Ammon's horn (tissue), 1 donor: Measurements from ENCODE around the gene TTLL11.

Experiments
- DNase-seq: peaks from one replicate; pipeline ENCODE4 v3.0.0-alpha.2; 2016; ENCODE audit warnings: low spot score

Gene TTLL11

DNA sequence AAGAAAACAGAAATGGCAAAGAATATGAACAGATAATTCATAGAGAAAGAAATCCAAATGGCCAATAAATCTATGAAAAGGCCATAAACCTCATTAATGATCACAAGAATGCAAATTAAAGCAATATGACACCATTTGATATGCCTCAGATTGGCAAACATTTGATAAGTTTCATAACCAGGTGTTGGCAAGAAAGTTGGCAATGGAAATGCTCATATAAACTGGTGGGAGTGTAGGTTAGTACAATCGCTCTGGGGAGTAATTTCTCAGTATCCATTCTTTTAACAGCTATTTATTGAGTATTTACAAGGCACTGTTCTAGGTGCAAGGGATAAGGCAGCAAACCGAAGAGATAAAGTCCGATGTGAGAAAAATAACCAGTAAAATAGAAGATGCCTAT, 154.5 kb downstream of the TTLL11 start:
- DNase-seq = no peak

DNA sequence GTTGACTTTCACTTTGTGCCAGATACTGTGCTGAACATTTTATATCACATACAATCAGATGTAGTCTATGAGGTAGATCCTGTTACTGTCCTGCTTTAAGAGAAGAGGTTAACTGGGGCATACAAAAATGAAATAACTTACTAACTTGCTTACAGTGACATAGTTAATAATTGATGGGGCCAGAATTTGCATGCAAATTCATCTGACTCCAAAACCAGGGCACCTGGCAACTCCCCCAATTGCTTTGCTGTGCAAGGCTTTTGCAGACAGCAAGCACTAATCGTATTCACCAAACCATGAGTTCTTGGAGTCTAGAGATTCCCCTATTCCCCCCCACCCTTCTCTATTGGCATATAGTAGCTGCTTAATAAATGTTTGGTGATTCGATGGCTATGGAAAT, 155.9 kb downstream of the TTLL11 start:
- no peak for DNase-seq

DNA sequence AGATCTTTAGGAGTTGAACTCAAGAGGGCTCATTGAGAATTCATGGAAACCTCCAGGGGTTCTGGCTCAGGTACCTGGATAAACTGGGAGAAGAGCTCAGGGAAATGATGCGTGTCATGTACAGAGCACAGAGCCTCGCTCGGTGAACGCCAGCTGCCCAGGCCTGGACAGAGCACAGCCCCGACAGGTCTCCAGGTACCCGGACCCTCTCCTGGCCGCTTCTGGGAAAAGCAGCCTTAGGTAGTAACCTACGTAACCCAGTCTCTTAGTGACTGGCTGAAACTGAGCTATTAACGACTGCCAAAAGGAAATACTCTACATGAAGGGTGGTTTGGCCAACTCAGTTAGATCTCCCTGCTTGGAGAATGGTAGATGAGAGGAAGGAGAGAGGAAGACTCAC, 157.4 kb downstream of the TTLL11 start:
- DNase-seq = no peak

DNA sequence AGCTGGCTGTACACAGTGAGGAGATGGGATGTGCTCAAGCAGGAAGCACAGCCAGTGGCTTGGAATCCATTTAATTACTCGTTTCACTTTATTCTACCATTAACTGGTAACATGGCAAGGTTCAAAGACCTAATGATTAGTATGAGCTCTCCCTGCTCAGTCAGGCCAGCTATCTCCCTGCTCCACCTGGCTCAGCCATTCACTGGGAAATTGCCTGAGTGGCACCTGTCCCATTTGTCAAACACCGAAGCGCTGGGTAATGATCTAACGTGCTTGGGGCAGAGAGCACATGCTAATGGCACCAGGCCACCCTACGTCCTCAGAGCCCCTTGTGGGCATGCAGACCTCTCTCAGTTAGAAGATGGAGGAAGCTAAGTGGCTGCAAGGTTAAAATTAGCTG, 162.2 kb downstream of the TTLL11 start:
- no peak for DNase-seq

DNA sequence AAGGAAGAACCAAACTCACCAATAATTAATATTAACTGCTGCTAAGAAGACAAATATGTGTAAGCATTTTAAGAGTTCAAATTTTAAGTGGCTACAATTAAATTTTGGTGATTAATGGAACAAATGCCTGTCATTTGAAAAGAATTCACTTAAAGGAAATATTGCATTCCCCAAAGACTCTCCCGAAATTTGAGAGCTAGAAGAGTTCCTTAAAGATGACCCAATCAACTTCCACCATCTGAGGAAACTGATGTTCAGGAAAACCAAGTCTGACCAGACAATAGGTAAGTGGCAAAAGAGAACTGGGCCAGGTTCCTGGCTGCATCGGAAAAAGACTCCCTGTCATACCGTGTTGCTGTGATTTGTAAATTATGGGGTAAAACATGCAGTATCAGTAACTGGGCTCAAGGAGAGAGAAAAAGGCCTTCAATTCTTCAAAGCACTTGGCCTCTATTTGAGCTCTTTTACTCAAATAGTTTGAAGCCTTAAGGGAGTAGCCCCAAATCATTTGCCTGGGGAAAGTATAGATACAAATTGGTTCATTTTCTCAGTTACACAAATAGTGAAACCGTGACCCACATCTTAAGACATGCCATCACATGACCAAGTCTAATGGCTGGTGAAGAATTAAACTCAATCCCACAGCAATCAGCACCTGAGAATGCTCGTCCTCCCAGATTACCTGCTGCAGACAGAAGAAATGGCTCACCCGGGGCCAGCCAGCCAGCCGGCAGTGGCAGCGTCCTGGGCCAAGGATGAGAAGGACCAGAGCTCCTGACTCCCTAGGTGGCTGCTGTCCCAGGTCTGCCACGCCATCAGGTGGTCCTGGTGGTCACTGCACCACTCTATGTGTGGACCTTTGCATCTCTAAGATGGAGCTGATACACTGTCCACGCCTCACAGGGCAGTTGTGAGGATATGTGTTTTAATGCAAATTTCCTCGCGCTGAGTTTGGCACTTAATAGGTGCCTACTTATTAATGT, 162.9 kb downstream of the TTLL11 start:
- DNase-seq = no peak

DNA sequence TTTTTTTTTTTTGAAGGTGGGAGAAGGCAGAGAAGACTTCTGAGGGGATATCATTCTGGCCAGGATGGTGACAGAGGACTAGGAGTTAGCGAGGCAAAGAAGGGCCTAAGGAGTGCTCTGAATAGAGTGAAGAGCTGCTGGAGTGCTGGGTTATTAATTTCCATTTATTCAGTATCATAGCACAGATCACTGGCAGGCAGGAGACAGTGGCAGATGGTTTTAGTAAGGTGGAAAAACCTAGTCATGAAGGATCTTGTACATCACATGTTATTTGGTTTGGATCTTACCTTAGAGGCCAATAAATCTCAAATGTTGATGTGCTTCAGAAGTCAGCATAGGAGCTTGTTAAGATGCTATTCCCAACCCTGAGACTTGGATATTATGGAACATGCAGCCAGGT, 165.5 kb downstream of the TTLL11 start:
- no peak for DNase-seq

DNA sequence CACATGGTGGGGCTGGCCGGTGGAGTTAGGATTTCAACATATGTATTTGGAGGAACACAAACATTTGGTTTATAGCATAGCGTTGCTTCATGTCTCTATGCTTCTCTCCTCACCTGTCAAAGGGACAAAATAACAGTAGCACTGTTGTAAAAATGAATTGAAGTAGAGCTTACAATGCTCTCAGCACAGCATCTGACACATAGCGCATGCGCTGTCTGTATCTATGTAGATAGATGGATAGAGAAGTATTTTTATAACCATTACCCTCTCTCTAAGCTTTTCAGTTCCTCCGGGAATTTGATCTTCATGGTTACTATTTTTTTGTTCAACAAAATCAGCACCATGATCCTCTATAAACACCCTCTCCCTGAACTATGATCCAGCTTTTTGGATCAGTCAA, 166.0 kb downstream of the TTLL11 start:
- DNase-seq = no peak

DNA sequence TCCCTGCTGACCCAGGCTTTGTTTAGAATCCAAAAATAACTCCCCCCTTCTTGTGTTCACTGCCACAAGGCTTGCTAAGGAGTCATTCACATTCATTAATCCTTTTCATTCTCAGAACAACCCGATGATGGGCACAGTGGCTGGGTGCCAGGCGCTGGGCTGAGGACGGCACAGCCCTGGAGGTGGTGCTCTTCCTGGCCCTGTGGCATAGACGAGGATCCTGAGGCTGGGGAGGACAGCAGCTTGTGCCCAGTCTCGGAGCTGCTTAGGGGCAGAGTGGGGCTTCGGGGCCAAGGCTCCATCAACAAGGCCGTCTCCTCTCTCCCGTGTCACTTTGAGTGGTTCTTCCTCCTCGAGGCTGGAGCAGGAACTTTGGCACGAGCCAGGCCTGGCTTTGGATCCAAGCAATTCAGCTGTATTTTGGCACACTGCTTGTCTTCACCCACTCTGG, 166.7 kb downstream of the TTLL11 start:
- DNase-seq = peak; percentile 59

DNA sequence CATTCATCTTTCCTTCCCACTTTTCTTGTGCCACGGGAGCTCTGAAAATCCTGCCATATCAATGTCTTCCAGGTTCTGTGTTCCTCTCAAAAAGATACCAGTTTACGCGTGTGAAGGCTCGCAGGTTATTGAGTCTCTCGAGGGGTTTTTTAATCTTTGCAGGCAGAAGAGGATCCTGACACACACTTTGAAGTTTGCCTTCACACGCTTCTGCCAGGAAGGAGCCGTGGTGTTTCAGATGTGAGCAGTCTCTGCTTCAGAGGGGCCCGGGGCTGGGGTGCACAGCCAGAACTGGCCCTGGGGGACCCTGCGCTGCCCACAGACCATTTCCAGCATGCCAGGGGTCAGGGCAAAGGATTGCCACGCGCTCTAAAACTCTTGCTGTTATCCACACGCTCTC, 167.2 kb downstream of the TTLL11 start:
- no peak for DNase-seq

DNA sequence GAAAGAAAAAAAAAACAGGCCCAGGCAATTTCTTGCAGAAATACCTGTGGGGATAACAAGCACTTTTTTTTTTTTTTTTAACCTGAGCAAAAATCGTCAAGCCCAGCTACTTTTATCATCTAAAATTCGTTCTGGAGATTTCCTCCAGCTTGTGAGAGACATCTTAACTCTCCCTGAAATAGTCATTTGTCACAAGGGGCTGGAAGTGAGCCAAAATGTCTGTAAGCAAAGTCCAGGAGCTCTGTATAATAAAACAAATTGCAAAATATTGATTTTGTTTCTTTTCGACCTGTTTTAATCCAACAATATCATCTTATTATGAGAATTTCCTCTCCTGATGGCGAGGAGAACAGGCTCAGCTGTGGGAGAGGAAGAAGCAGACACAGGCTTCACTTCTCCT, 168.4 kb downstream of the TTLL11 start:
- DNase-seq = no peak

DNA sequence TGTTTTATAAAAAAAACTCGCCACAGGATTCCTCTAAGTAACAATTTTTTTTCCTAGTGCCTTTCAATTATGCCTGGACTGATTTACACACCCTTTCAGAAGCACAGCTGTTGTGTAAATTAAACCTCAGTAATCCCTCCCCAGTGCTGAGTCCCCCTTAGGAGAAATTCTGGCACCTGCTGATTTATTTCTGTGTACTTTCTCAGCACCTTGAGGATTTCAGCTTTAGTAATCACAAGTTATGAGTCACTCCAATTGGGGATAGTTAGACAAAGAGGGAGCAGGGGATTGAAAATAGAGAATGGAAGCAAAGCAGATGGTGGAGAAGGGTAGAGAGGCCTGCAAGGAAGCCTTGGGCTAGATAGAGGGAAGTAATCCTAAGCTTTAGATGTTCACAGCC, 171.7 kb downstream of the TTLL11 start:
- no peak for DNase-seq

DNA sequence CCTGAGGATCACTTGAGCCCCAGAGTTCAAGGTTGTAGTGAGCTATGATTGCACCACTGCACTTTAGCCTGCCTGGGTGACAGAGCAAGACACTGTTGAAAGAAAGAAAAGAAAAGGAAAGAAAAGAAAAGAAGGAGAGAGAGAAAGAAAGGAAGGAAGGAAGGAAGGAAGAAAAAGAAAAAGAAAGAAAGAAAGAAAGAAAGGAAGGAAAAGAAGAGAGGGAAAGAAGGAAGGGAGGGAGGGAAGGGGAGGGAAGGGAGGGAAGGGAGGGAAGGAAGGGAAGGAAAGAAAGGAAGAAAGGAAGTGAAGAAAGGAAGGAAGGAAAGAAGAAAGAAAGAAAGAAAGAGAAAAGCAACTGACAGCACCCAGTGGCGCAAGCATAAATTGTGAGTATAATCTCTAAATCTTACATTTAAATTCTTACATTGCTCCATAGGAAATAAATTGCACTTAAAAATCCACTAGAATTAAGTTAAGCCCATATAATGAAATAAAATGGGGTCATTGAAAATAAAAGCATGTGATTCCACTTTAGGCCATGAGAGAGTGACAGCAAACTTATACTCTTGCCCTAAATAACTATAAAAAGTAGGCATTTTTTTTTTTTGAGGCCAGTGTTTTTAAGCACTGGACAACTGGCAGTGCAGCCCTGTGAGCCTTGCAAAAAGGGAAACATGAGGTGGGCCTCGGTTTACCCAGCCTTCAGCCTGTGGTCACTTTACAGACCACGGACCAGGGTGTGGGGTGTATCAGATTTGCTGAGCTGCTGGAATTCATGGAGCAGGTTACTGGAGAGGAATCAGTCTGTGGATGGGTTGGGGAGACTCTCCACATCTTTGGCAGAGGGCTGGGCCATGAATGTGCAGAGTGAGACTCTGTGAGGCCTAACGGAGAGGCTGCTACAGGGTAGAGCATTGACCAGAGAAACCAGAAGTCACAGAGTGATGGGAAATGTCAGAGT, 175.5 kb downstream of the TTLL11 start:
- no peak for DNase-seq

DNA sequence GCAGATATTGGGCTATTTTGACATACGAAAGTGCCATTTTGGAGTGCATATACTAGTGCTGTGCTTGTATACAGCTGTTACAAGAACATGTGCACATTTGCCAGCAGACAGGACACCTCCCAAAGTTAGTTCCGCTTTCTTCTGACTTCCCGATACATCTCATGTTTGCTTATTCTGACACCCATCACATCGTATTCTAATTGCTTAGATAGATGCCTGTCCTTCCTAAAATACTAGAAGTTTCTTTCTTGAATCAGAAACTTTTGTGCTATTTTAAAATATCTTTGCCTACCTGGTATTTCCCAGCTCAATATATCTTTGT, 177.8 kb downstream of the TTLL11 start:
- no peak for DNase-seq

DNA sequence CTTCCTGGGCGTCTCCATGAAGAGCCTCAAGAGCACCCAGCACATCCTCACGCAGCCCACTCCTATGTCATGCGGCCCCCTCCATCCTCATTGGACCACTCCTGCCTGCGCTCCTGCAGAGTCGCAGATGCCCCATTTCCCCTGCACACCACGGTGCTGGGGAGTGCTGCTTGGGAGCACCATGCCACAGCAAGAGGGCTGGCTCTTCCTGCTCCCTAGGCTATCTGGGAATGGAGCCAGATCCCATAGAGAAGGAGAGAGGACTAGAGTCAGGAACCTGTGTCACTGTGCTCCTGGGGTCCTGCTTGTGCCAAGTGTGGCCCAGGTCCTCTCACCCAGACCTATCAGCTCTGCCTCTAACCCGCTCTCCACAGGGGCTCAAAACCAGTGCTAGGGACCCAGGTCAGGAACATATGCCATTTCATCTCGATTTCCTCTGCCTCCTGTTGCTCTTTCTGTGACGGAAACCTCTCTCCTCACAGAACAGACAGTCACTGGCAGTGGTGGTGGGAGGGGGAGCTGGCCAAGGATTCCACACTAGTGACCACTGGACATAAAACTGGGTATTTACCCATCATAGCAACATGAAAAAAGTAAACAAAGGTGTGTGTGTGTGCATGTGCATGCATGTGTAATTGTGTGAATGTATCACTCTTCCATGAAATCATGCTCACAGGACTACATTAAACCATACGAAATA, 178.4 kb downstream of the TTLL11 start:
- DNase-seq = no peak

DNA sequence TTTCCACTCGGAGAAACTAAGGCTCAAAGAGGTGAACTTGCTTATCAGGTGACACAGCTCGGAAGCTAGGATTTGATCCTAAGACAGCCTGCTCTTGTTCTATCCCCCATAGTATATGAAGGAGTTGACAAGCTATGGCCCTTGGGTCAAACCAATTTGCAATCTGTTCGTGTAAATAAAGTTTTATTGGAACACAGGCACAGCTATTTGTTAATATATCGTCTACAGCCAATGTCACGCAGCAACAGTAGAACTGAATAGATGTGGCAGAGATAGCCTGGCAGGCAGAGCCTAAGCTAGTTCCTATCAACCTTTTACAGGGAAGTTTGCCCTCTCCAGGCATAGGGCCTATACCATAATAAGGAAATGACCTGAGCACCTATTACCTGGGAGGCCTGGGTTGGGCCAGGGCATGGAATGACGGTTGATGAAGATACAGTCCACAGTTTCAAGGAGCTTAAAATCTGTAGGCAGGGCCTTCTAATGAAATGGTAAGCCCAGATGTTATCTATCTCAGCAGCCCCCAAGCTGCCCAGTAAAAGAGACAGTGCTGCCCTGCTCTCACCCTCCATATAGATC, 179.0 kb downstream of the TTLL11 start:
- DNase-seq = no peak

DNA sequence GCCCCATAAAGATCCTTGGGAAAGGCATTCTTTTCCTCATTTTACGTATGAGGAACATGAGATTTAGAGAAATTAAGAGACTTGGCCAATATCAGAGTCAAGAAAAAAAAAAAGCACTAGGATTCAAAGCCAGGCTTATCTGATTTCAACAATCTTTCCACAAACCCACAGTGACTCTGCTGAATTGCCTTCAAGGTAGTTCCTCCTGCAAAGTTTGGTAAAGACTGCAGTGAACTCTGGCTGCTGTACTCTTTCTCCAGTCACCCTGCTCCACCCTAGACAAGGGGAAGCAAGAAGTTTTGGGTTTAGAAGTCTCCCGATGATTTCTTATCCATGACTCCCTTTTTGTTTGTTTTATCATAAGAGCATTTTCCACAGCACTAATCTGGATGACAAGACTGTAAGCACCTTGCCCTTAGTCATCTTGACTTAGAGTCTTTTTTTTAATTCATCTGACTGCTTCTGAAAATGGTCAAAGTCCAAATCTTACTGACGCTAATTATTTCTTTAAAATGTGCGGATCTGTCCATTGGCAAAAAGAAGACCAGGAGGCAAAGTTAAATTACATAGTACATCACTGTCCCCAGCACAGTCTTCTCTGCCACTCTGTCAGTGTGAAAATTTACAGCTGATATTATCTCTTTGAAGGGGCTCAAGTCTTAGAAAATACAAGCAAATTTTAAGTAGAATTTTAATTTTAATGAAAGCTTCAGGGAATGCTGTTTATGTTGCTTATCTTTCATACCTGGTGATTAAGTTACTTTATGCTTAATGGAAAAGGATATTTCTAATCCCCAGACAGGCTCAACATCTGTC, 180.1 kb downstream of the TTLL11 start:
- no peak for DNase-seq

DNA sequence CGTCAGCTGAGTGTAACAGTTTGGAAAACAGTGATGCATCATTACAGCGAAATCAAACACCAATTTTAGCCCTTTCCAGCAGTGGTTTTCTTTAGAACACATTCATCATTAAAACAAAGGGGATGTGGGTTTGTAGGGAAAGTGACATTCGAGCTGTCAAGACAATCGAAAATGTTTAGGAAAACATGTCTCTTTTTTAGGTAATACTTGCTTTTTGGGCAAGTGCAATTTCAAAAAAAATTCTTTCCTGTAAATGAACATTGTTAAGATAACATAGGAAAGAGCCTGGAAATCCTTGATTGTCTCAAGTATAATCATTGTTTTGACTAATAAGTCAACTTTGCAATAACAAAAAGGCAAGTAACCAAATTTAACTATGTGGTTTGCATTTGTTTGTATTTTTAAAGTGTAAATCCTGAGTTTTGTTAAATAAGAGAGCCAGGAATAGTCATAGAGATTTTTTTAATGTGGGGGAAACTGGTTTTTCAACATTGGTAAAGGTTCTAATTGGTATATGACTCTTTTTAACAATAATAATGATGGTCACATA, 182.5 kb downstream of the TTLL11 start:
- DNase-seq = no peak

DNA sequence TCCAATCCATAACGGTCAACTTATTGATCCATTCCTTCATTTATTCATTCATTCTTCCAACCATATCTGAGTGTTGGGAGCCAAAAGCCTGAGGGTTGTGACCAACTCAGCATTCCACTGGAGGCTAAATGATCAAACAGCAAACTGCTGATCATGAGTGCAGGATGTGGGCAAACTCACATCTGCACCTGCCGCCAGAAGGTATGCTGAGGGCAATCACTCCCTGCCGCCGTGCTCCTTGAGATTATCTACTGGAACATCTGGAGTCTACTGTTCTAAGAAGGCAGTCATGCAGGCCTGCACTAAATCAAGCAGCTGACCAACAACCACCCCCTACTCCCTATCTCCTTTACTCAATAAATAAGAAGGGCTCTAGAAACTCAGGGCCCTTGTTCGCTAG, 184.0 kb downstream of the TTLL11 start:
- no peak for DNase-seq

DNA sequence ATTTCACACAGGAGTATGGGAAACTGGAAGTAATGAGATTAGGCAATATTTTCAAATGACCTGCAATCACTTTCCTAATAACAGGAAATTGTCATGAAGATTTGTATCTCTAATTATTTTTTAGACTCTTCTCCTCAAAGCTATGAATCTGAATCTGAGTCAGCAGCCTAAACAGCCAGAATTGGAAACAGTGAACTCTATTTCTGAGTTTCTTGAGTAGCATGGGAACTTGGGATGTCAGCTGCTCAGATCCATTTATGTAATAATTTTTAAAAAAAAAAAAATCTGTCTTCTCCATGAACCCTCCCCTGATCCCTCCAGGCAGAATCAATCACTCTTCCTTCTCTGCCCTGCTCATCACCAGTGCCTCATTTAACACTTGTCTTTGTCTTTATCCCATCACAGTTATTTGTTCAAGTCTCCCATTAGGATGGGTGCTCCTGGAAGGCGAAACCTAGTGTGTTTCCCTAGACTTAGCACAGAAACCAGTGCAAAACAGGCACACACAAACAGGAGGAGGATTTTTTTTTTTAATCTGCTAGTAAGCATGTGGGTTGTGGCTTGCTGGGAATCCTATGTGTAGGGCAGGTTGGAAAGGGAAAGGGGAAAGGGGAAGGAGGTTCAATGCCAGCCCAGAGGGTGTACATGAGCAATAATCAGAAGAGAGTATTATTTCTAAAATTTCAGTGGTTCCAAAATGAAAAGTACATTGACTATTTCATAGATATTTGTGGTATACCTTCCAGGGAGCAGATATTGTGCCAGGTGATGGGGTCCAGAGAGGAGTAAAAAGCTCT, 186.8 kb downstream of the TTLL11 start:
- DNase-seq = no peak
